ENCODE data around the gene MORC4.

MORC4 gene

GRCh38 chrX:106898462-106898861 is 101.5 kb downstream of the MORC4 start:
- TF ChIP-seq CTCF (IDR thresholded peaks at IDR 0.05; ENCODE audit: low read depth, low read length, missing control alignments) = peak; percentile 32
- H3K4me3 ChIP-seq (ENCODE audit: low read depth, low read length) = no peak overlapping the region
- peak; percentile 10 for DNase-seq (ENCODE audit: low read depth)

- no peak for TF ChIP-seq CTCF (IDR thresholded peaks at IDR 0.05; ENCODE audit: low read depth, low read length, missing control alignments)
- H3K4me3 ChIP-seq (ENCODE audit: low read depth, low read length) = no peak overlapping the region
- DNase-seq (ENCODE audit: low read depth) = no peak
Measured at GRCh38 chrX:106897259-106897658, 102.8 kb downstream of the MORC4 start.

GRCh38 chrX:106894978-106895452 is 105.0 kb downstream of the MORC4 start:
- no peak for TF ChIP-seq CTCF (IDR thresholded peaks at IDR 0.05; ENCODE audit: low read depth, low read length, missing control alignments)
- H3K4me3 ChIP-seq (ENCODE audit: low read depth, low read length) = no peak overlapping the region
- no peak for DNase-seq (ENCODE audit: low read depth)

- TF ChIP-seq CTCF (IDR thresholded peaks at IDR 0.05; ENCODE audit: low read depth, low read length, missing control alignments) = peak; percentile 79
- H3K4me3 ChIP-seq (ENCODE audit: low read depth, low read length) = no peak overlapping the region
- DNase-seq (ENCODE audit: low read depth) = no peak
Measured at GRCh38 chrX:106894392-106894909, 105.6 kb downstream of the MORC4 start.

GRCh38 chrX:106891762-106892460 is 108.1 kb downstream of the MORC4 start:
- TF ChIP-seq CTCF (IDR thresholded peaks at IDR 0.05; ENCODE audit: low read depth, low read length, missing control alignments) = no peak
- no peak overlapping the region for H3K4me3 ChIP-seq (ENCODE audit: low read depth, low read length)
- DNase-seq (ENCODE audit: low read depth) = no peak

All from GM12864 (cell line).